GM18858 (cell line): ENCODE results near the gene TMEM120B.
"Not testable (repeated sequence)": the region's sequence is repeated elsewhere in the genome, so short reads cannot be mapped to it uniquely, and the experiment has no call there.

Source experiments
- ATAC-seq: cut with Tn5 transposase; IDR thresholded peaks from one replicate; pipeline ENCODE4 v1.9.1; 2021; ENCODE audit not compliant: unreplicated experiment

TMEM120B gene

DNA sequence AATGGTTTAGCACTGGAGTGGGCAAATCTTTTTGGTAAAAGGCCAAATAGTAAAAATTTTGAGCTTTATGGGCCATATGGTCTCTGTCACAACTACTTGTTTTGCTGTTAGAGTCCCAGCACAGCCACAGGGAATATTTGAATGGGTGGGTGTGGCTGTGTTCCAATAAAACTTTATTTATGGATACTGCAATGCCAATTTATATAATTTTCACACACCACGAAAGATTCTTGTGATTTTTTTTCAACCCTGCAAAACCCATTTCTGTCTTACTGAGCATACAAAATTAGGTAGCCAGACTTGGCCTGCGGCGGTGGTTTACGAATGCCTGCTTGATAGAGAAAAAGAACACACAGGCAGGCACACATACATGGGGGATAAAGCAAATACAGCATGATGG is 28.3 kb downstream of the TMEM120B start:
- no peak for ATAC-seq

DNA sequence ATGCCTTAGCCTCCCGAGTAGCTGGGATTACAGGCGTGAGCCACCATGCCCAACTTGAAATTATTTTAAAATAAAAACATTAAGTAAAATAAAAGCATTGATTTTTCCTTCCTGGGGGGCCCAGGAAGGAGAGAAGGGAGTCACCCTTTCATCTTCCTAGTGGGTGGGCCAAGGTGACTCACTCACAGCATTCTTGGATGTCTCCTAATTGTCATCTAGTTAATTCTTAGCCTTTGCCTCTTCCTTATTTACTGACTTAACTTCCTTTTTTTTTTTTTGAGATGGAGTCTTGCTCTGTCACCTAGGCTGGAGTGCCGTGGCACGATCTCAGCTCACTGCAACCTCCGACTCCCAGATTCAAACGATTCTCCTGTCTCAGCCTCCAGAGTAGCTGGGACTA is 29.2 kb downstream of the TMEM120B start:
- no peak for ATAC-seq

DNA sequence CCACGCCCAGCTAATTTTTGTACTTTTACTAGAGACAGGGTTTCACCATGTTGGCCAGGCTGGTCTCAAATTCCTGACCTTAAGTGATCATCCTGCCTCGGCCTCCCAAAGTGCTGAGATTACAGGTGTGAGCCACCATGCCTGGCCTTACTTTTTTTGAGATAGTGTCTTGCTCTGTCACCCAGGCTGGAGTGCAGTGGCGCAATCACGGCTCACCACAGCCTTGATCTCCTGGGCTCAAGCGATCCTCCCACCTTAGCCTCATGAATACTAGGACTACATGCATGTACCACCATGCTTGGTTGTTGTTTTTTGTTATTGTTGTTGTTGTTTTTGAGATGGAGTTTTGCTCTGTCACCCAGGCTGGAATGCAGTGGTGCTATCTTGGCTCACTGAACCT is 33.0 kb downstream of the TMEM120B start:
- ATAC-seq, result not testable (repeated sequence)

DNA sequence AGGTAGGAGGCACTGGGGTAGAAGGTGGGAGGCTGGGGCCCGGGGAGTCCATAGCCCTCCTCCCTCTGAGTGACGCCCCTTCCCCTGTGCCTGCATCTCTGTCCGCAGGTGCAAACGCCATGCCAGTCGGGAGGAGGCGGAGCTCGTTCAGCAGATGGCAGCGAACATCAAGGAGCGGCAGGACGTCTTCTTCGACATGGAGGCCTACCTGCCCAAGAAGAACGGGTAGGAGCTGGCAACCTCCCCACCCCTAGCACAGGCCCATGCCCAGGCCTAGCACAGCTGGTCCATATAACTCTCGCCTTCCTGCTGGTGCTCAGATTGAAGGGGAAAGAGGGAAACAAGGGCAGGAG is 35.6 kb downstream of the TMEM120B start:
- ATAC-seq, result no peak

DNA sequence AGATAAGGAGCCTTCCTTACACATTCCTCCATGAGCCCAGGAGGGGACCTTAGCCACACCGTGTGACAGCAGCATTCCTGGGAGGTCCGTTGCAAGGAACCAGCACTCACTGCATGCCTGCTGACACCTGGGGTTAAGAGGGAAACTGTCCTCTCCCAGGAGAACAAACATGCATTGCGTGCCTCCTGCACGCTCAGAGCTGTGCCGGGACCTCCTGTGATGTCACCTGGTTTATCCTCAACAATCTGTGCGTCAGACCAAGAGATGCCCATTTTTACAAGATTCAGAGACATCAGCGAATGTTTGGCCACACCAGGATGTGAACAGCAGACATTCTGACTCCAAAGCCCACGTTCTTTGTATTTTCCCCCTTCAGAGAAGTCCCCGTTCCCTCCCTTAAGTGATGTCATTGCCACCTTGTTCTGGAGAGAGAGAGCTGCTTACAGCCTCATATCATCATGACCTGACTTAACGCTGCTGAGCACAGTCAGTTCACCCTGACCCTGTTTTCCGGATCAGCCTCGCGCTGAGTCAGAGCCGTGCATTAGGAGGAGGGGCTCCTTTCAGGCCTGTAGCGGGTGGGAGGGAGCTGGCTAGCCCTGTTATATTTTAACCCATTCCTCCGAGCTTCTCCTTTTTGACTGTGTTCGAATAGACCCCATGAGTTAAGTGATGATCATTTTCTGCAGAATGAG is 36.2 kb downstream of the TMEM120B start:
- no peak for ATAC-seq

DNA sequence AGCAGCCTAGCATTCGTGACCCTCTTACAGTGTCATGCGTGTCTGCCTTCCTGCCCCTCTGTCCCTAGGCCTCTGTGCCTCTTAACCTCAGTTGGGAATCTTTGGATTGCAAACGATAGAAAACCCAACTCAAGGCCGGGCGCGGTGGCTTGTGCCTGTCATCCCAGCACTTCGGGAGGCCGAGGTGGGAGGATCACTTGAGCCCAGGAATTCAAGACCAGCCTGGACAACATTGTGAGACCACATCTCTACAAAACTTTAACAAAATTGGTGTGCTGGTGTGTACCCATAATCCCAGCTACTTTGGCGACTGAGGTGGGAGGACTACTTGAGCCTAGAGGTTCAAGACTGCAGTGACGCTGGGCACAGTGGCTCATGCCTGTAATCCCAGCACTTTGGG is 36.7 kb downstream of the TMEM120B start:
- ATAC-seq, result no peak

DNA sequence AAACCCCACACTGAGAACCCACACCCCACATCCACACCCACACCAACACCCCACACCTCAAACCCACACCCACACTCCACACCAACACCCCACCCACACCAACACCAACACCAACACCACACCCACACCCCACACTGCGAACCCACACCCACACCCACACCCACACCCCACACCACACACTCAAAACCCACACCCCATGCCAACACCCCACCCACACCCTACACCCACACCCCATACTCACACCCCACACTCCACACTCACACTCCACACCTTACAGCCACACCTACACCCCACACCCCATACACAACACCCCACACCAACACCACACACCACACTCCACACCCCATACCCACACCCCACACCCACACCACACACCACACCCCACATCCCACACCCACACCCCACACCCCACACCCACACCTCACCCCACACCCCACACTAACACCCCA is 38.0 kb downstream of the TMEM120B start:
- no peak for ATAC-seq

DNA sequence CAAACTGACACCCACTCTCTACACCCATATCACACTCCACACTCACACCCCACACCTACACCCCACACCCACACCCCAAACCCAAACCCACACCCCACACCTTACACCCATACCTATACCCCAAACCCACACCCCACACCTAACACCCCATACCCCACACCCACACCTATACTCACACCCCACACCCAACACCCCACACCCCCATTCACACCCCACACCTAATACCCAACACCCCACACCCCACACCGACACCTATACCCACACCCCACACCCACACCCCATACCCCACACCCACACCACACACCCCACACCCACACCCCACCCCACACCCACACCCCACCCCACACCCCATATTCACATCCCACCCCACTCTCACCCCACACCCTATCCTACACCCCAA is 38.5 kb downstream of the TMEM120B start:
- no peak for ATAC-seq

DNA sequence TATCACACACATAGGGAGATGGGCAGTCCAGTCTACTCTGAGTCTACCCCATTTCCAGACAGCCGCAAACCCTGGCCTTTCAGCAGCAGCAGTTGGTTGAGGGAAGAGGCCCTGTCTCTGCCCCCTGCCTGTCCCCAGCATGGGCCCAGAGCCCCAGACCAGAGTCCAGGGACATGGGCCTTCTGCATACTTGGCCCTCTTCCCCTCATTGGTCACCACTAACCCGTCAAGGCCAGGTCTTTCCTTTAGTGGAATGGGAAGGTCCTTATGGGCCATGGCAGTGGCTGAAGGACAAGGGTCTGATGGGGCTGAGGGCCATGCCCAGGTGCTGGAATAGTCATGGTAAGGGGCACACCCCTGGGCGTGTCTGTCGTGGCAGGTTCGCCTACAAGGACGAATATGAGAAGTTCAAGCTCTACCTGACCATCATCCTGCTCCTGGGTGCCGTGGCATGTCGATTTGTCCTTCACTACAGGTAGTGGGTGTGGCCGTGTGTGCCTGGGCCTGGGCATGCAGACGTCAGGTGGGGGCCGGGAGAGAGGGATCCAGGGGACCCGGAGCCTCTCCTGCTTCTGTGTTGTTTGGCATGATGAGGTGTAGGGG is 39.3 kb downstream of the TMEM120B start:
- no peak for ATAC-seq

DNA sequence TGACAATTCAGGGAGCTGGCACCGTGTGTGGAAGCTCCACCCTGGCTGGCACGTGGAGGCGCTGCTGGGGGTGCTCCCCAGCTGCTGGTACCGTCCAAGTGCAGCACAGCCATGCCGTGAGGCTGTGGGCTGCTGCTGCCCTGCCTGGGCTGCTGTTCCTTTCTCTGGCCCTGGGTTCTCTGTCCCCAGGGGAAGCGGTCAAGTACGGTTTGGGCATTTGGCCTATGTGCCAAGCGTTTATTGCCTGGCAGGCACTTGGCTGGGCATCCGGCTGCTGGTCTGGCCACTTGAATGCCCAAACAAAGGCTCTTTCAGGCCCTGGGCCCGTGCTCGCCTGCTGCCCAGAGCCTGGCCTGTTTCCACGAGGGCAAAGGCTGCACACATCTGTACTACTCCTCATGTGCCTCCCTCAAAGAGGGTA is 41.3 kb downstream of the TMEM120B start:
- ATAC-seq, result no peak

DNA sequence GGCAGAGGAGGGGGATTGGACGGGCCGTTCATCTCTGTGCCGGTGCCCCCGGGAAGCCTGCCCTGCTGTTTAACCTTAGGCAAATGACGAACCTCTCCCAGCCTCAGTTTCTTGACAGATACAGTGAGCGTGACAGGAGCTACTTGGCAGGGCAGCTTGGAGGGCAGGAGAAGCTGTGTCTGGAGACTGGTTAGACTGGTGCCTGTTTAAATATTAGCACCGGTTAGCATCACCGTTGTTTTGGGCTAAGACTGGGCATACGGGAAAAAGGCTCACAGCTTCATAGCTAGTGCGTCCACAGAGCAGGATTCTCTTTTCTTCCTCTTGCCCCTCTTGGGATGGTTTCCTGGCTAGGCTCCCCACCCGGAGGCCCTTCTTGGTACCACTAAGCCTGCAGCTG is 42.3 kb downstream of the TMEM120B start:
- ATAC-seq, result no peak

DNA sequence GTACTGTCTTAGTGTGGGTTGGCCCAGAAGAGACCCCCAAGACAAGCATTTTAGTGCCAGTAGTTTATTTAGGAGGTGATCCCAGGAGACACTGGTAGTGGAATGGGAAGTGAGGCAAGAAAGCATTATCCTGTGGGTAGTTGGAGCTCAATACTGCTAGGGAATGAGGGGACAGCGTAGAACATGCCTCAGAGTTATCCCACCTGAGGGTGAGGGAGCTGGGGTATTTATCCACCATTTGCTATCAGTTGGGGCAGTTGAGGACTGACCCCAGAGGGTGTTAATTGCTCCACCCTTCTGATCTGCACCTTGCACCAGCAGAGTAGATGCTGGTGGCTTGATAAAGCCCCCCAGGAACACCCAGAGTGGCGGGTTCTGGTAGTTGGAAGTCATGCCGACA is 43.0 kb downstream of the TMEM120B start:
- no peak for ATAC-seq

DNA sequence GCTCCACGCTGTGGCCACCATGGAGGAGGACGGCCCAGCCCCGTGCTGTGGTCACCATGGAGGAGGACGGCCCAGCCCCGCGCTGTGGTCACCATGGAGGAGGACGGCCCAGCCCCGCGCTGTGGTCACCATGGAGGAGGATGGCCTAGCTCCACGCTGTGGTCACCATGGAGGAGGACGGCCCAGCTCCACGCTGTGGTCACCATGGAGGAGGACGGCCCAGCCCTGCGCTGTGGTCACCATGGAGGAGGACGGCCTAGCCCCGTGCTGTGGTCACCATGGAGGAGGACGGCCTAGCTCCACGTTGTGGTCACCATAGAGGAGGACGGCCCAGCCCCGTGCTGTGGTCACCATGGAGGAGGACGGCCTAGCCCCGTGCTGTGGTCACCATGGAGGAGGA is 46.0 kb downstream of the TMEM120B start:
- ATAC-seq, result not testable (repeated sequence)

DNA sequence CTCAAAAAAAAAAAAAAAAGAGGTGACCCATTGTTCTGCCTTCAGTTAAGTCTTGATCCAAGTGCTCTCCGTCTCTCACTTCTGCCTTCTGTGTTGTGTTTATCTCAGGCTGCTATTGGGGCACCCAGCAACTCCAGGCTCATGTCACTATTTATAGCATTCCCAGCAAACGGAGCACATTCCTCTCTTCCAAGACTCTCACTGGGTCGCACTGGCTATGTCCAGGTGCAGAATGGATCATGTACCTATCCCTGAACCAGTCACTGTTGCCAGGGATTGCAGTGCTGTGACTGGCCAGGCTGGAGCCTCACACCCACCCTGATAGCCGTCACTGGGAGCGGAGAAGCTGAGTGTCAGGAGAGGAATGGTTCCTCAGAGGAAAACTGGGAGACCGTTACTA is 49.7 kb downstream of the TMEM120B start:
- no peak for ATAC-seq

DNA sequence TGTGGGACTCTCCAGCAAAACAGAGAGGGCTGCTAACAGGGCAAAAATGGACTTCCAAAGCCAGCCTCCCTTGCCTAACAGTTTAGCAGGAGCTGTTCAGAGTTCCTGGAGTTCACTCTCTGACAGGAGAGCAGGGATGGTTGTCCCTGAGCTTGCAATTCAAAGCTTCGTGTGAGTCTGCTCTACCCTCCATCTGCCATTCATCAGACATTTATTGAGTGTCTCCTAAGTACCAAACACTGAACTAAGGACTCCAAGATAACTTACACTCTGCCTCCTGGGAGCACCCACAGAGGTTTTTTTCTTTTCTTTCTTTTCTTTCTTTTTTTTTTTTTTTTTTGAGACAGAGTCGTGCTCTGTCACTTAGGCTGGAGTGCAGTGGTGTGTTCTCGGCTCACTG is 52.3 kb downstream of the TMEM120B start:
- no peak for ATAC-seq

DNA sequence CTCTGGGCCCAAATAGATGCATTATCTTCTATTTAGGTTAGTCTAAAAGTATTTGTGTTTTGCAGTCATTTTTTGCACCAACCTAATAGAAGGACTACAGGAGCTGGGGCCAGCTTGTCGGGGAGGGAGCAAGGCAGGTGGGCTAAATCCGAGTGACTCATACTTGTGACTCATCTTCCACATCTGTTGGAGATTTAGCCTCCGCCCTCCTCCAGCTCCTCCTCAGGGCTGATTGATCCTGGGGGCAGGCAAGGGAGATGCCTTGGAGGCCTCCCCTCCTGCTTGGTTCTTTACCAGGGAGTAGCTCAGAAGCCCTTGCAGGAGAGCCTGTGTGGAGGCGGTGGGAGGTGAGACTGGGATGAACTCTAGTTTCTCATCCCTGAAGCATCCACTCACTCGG is 53.0 kb downstream of the TMEM120B start:
- no peak for ATAC-seq

DNA sequence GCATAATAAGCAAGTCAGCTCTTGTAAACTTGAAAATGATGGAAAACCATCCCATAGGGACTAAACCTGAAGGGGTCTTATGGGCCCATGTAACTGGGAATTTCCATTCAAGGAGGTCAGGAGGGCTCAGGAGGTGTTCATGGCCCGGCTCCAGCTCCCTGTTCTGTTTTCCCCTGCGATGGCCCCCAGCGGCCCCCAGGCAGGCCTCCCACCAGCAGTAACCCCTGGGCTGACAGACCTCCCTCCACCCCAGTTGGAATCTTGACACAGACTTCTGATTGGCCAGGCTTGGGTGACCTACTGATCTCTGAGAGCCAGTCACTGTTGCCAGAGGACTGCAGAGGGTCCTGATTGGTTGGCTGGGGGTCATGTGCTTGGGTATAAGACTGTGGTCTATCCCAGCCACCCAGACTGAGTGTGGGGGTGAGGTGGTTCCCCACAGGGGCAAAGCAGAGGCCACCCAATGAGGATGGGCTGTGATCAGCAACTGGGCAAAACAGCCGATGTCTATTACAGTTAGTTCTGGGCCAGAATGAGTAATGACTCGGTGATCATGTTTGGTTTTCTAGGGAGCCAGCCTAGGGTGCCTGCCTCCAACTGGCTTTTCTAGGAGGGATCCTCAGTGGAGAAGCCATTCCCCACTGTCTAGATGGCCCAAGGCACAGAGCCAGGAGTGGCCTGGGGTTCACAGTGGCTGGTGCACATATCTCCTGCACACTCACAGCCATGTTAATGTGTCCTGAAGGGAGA is 53.9 kb downstream of the TMEM120B start:
- no peak for ATAC-seq

DNA sequence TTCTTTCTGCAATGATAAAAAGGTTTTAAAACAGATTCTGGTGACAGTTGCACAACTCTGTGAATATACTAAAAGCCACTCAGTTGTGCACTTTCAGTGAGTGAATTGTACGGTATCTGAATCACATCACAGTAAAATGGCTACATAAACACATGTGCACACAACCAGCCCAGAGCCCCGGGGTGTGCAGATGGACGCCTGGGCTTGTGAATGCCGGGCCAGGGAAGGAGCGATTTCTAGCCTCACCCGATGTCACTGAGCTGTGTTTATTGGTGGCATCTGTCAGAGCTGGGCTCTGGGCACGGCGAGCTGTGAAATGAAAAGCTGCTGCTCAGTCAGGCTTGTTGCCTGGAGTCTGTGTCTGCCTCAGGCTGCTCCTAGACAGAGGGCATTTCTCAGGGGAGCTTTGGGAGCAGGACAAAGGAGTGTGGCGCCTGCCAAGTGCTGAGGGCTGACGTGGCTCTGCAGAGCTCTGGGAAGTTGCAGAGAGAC is 55.0 kb downstream of the TMEM120B start:
- no peak for ATAC-seq

DNA sequence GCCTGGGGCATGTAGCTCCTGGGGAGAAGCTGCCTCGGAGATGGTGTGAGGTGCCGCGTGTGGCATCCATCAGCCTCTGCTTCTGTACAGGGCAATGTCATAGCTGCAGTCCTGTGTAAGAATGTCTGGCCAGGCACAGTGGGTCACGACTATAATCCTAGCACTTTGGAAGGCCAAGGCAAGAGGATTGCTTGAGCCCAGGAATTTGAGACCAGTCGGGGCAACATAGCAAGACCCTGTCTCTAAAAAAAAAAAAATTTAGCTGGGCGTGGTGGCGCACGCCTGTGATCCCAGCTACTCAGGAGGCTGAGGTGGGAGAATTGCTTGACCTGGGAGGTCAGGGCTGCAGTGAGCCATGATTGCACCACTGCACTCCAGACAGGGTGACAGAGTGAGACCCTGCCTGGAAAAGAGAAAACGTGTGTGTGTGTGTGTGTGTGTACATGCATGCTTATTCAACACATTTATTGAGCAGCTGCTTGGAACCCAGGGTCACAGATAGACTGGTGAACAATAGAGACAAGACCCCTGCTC is 56.8 kb downstream of the TMEM120B start:
- ATAC-seq, result no peak

DNA sequence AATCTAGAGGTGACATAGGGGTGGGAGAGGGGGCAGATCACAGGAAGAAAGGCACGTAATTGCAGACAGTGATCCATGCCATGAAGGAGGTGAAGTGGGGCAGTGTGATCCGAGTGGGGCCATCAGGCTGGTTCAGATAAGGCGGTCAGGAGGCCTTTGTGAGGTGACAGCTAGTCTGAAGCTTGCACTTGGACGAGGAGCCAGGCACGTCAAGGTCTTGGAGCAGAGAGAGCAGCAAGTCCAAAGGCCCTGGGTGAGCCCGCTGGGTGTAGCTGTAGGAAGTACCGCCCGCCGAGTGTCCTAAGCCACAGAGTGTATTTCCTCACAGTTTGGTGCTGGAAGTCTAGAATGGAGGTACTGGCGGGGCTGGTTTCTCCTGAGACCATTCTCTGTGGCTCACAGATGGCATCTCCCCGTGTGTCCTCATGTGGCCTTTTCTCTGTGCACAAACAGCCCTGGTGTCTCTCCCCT is 57.3 kb downstream of the TMEM120B start:
- no peak for ATAC-seq

DNA sequence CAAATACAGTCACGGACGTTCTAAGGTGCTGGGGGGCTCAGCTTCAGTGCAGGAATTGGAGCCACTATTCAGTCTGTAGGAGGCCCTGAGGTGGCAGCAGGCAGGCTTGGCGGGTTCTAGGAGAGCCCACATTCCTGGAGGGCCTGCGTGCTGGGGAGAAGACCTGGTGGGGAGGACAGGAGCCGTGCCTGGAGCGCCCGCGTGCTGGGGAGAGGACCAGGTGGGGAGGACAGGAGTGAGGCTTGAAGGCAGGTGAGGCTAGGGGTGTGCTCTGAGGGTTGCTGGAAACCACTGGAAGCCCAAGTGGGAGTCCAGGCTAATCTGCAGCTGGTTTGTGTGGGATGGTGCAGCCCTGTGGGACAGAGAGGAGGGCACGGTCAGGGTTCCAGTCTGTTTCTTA is 57.8 kb downstream of the TMEM120B start:
- no peak for ATAC-seq
